ENCODE results near the gene SLC6A7.

GRCh38 chr5:150180241-150181026 lies 9.4 kb upstream of the SLC6A7 start:
- TF ChIP-seq, protein P1, sequence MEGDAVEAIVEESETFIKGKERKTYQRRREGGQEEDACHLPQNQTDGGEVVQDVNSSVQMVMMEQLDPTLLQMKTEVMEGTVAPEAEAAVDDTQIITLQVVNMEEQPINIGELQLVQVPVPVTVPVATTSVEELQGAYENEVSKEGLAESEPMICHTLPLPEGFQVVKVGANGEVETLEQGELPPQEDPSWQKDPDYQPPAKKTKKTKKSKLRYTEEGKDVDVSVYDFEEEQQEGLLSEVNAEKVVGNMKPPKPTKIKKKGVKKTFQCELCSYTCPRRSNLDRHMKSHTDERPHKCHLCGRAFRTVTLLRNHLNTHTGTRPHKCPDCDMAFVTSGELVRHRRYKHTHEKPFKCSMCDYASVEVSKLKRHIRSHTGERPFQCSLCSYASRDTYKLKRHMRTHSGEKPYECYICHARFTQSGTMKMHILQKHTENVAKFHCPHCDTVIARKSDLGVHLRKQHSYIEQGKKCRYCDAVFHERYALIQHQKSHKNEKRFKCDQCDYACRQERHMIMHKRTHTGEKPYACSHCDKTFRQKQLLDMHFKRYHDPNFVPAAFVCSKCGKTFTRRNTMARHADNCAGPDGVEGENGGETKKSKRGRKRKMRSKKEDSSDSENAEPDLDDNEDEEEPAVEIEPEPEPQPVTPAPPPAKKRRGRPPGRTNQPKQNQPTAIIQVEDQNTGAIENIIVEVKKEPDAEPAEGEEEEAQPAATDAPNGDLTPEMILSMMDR (IDR thresholded peaks at IDR 0.05): no peak
- no peak for TF ChIP-seq MAX (CRISPR knock-in tag; IDR thresholded peaks at IDR 0.05)
- TF ChIP-seq, protein P2, sequence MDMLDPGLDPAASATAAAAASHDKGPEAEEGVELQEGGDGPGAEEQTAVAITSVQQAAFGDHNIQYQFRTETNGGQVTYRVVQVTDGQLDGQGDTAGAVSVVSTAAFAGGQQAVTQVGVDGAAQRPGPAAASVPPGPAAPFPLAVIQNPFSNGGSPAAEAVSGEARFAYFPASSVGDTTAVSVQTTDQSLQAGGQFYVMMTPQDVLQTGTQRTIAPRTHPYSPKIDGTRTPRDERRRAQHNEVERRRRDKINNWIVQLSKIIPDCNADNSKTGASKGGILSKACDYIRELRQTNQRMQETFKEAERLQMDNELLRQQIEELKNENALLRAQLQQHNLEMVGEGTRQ (CRISPR knock-in tag; IDR thresholded peaks at IDR 0.05): no peak
- no peak for TF ChIP-seq STAT6 (CRISPR knock-in tag; conservative IDR thresholded peaks at IDR 0.05; ENCODE audit: low read depth)
- TF ChIP-seq NFE2L1 (CRISPR knock-in tag; IDR thresholded peaks at IDR 0.05): no peak
- TF ChIP-seq NR2C2 (CRISPR knock-in tag; IDR thresholded peaks at IDR 0.05): no peak
- TF ChIP-seq, protein P3, sequence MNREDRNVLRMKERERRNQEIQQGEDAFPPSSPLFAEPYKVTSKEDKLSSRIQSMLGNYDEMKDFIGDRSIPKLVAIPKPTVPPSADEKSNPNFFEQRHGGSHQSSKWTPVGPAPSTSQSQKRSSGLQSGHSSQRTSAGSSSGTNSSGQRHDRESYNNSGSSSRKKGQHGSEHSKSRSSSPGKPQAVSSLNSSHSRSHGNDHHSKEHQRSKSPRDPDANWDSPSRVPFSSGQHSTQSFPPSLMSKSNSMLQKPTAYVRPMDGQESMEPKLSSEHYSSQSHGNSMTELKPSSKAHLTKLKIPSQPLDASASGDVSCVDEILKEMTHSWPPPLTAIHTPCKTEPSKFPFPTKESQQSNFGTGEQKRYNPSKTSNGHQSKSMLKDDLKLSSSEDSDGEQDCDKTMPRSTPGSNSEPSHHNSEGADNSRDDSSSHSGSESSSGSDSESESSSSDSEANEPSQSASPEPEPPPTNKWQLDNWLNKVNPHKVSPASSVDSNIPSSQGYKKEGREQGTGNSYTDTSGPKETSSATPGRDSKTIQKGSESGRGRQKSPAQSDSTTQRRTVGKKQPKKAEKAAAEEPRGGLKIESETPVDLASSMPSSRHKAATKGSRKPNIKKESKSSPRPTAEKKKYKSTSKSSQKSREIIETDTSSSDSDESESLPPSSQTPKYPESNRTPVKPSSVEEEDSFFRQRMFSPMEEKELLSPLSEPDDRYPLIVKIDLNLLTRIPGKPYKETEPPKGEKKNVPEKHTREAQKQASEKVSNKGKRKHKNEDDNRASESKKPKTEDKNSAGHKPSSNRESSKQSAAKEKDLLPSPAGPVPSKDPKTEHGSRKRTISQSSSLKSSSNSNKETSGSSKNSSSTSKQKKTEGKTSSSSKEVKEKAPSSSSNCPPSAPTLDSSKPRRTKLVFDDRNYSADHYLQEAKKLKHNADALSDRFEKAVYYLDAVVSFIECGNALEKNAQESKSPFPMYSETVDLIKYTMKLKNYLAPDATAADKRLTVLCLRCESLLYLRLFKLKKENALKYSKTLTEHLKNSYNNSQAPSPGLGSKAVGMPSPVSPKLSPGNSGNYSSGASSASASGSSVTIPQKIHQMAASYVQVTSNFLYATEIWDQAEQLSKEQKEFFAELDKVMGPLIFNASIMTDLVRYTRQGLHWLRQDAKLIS (CRISPR knock-in tag; IDR thresholded peaks at IDR 0.05; ENCODE audit: borderline replicate concordance): no peak
- no peak for TF ChIP-seq FOXP4 (CRISPR knock-in tag; IDR thresholded peaks at IDR 0.05)
- no peak for TF ChIP-seq TCF7 (CRISPR knock-in tag; IDR thresholded peaks at IDR 0.05; ENCODE audit: low read depth)
- no peak for TF ChIP-seq ZNF263 (CRISPR knock-in tag; IDR thresholded peaks at IDR 0.05; ENCODE audit: low read depth)
- TF ChIP-seq FOXJ3 (CRISPR knock-in tag; IDR thresholded peaks at IDR 0.05; ENCODE audit: borderline replicate concordance): no peak
- TF ChIP-seq TP53 (CRISPR knock-in tag; IDR thresholded peaks at IDR 0.05): no peak
- no peak for TF ChIP-seq SP1 (CRISPR knock-in tag; conservative IDR thresholded peaks at IDR 0.05)
- no peak for TF ChIP-seq IRF2 (CRISPR knock-in tag; IDR thresholded peaks at IDR 0.05; ENCODE audit: borderline replicate concordance, low read depth)

Data from WTC11 (cell line).